D341Med (cell line): Measurements from ENCODE around the gene ATXN7L1.
"Not testable (repeated sequence)": the region's sequence is repeated elsewhere in the genome, so short reads cannot be mapped to it uniquely, and the experiment has no call there.

Source experiments
- DNase-seq: peaks from one replicate; pipeline ENCODE4 v3.0.0; 2012; ENCODE audit warnings: low spot score

The ATXN7L1 gene

DNA sequence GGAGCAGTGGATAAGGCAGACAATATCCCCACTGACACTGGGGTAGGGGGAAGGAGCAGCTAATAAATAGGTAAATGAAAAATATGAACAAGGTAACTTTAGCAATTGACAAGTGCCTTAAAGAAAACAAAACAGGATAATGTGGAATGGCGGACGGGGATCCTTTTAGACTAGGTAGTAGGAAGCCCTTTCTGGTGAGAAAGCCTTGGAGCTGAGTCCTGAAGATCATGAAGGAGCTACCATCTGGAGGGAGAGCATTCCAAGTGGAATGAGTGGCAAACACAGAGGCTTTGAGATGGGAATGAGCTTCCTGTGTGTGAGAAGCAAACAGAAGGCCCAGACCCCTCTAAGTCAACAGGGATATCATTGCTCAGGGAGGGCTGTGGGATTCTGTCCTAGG, 16.0 kb upstream of the ATXN7L1 start:
- no peak for DNase-seq

DNA sequence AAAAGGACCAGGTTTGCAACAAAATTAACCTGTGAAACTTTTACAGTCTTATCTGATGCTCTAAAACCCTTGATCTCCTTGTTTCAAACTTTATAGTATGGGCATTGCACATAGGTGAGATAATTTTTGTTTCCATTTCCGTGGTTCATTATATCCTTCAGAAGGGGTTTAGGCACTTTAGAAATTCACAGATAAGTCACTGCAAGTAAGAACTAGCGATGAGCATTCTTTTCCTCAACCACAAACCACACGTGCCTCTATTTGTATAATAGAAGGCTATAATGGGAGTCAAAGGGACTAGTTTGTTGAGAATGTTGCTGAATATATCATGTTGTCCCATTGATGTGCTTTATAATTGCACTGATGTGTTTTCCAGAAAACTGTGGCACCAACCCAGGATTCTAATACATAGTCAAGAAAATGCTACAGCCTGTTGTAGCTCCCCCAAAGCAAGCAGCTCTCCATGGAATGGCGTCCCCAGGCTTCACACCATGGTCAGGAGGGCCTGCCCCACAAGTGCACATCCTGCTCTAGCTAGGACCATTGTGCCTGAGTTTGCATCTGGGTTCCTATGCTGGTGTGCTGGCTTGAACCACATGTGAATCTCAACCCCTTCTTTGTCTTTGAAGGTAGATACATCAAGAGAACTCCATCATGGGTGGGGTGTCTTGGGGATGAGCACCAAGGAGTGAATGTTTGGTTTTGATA, 14.0 kb upstream of the ATXN7L1 start:
- DNase-seq: no peak

DNA sequence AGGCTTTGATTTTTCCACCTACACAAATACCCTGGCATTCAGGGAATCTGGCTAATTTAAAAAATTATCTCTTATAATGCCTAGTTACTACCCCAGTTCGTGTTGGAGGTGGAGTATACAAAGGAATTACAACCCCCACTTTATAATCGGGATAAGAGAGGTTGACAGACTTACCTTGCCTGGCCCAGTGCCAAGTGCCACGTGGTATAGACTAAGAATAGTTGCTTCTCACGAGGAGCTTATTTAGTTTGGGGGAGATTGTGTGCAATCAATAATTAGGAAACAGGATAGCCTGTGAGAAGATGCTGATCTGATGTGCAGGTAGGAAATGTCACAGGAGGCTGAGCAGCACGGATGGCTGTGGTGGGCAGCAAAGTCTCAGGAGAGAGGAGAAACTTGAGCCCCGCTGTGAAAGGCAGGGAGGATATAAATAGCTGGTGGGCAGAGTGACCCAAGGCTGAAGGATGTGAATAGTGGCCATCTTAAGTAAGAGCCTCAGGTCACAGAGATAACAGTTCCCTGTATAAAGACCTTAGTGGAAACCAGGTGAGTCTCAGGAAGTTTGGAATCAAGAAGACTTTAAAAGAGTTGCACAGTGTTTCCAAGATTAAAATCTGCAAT, 11.3 kb upstream of the ATXN7L1 start:
- DNase-seq: no peak

GRCh38 chr7:105886776-105887175, 10.4 kb upstream of the ATXN7L1 start:
- no peak for DNase-seq

- no peak for DNase-seq
Measured at GRCh38 chr7:105885387-105886111, 9.2 kb upstream of the ATXN7L1 start.

GRCh38 chr7:105883179-105883578, 6.8 kb upstream of the ATXN7L1 start:
- DNase-seq: not testable (repeated sequence)

DNA sequence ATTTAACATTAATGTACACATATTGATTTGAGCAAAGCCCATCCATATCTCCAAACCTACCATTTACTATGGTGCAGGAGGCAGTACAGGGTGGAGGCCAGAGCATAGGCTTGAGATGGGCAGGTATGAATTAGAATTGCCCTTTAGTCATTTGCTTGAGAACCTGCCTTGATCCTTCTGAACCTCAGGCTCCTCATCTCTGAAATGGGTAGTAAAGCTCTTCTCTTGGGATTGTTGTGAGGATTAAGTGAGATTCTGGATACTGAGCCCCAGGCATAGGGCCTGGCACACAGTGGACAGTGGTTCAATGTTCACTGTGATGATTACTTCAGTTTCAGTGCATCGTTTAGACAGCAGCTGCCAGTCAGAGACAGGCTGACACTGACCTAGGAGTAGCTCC, 5.0 kb upstream of the ATXN7L1 start:
- no peak for DNase-seq

GRCh38 chr7:105880571-105881330, 4.4 kb upstream of the ATXN7L1 start:
- DNase-seq: no peak

- DNase-seq: no peak
Measured at GRCh38 chr7:105879782-105880181, 3.4 kb upstream of the ATXN7L1 start.

DNA sequence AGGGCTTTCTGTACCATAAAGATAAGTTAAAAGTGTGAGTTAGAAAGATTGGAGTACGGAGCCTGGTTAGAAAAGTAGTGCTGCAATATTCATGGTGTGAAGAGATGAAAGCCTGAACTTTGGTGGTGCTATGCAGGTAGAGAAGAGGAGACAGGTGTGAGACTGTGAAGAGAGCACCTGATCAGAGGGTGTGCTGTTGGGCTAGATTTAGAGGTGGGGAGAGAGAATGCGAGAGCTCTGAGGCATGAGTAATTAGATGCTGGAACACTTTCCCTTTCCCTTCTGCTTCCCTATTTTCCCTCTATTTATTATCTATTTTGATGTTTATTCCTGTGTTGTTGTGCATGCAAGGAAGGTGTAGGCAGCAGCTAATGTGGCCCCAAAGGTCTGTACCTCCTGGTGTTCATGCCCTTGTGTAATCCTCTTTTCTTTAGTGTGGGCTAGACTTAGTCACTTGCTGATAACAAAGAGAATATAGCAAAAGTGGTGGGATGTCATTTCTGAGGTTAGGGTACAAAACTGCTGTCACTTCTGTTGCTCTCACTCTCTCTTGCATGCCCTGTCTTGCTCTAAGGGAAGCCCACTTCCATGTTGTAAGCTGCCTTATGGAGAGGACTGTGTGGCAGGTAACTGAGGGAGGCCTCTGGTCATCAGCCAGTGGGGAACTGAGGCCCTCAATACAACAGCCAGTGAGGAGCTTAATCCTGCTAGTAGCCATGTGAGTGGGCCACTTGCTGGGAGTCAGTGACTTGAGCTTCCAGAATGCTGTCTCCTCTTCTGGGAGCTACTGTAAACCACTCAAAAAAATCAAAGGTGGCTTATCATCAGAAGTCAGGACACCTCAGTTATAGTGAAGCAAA, 2.6 kb upstream of the ATXN7L1 start:
- no peak for DNase-seq

- no peak for DNase-seq
Measured at GRCh38 chr7:105877736-105878135, 1.3 kb upstream of the ATXN7L1 start.

DNA sequence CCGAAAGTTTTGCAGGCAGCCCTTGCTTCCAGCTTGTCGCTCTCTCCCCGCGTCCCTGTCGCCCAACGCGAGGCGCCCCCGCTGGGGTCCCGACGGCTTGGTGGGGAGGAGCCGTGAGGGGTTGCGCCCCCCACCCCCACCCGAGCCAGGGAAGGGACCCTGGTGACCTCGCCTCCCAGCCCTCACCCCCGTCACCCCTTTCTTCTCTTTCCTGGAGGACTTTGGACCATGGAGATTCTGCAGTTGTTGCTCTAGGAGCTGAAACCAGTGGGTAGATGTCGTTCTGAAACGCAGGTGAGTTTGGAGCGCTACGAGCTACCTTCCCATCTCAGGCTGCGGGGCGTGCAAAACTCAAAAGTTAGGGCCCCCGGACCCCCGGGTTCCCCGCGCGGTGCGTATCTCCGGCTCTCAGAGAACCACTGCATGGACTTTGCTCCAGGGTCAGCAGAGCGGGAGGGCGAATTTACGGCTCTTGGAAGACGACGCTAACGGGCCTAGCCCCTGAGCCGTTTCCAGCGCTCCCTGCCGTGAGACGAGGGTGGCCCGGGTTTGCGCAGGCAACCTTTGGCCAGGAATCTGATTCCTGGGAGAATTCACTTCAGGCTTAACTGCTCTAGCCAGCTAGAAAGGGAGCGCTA, 684 bp upstream of the ATXN7L1 start:
- peak; percentile 68 for DNase-seq

DNA sequence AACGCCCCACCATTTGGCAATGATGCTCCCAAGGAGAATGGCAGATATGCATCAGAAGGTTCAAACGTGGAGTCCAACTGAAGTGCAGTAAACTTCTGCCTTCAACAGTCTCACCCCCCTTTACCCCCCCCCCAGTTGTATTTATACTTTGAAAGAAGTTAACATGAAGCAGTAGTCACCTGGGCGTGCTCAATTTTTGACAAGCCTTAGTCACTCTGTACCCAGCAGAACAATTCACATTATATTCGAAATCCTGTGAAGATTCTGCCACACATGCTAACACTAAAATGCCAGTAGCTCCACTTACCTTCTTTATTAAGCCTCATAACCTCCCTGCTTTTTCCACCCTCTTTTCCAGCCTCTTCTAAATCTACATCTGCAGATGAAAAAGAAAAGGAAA, 894 bp downstream of the ATXN7L1 start:
- DNase-seq: no peak

DNA sequence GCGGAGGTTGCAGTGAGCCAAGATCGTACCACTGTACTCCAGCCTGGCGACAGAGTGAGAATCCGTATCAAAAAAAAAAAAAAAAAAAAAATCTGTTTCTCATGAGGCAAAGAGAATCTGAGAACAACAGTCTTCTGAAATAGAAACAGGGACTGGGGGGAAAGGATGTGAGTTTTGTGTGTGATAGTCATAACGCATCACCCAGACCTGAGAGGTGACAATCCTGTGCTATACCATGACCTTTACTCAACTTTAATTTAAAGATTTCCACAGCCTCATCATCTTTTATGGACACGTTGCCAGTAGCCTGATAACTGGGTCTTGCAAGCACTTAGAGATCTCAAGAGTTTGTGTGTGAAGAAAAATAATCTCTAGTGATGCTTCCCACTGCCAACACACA, 2.3 kb downstream of the ATXN7L1 start:
- DNase-seq: no peak

- DNase-seq: no peak
Measured at GRCh38 chr7:105872491-105872890, 3.9 kb downstream of the ATXN7L1 start.

DNA sequence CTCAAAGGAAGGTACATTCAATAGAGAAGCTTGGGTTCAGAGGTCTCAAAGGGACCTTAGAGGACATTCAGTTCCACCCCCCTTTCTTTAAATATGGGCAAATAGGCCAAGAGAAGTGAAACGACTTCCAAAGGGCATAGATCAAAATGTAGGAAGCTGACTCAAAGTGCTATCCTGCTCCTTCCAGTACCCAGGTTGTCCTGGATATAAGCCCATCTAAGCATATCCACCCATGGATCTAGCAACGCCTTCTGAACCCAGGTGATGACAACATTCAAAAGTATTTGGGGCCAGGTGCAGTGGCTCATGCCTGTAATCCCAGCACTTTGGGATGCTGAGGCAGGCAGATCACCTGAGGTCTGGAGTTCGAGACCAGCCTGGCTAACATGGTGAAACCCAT, 5.3 kb downstream of the ATXN7L1 start:
- no peak for DNase-seq

DNA sequence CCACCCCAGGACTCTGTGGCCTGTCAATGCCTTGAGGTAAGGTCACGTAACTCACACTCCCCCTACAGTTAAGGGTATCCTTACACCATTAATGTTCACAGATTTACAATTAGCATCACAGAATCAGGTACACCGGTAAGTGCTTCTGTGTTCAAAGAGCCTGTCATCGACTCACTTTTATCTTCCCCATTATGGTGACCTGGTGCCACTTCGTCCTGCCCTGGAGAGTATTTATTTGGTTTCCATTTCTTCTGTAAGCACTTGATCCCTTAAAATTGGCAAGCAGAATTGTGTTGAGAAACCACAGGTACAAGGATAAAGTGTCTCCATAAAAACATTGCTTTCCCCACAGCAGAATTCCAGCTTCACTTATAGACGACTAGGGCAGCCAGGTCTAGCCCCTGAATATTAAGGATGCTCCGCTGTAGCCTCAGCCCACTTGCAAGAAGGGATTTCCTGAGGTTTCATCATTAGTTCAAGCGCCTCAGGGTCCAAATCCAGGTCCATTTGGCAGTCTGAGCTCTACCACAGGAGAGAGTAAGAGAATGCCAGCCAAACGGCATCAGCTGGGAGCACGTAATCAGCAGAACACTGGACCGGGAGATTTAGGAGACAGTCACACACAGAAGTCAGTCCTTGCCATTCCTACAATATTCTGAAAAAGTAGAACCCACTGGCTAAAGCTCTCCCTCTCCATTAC, 10.1 kb downstream of the ATXN7L1 start:
- DNase-seq: no peak

- no peak for DNase-seq
Measured at GRCh38 chr7:105863876-105864275, 12.5 kb downstream of the ATXN7L1 start.

GRCh38 chr7:105862770-105863169, 13.6 kb downstream of the ATXN7L1 start:
- DNase-seq: no peak

GRCh38 chr7:105862276-105862675, 14.1 kb downstream of the ATXN7L1 start:
- DNase-seq: no peak

DNA sequence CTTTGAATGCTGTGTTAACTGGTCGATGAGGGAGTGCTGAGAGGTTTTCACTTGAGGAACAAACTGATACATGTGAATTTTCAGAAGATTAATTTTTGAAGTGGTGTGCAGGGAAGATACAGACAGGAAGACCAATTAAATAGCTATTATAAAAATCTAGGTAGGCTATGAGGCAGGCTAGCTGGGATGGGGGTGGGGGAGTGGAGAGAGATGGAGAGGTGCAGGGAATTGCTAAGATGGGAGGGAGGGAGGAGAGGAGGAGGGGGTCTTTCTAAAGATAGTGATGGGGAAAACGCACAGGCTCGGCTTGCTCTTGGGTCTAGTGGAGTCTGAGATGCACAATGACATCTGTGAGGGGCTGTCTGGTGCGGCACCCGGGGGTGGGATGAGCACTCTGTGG, 15.2 kb downstream of the ATXN7L1 start:
- DNase-seq: no peak
